Thymus (tissue), 11 donors: ENCODE data around the gene SMC1A. TPM values are rescaled to one million over a fixed set of nuclear protein-coding genes. Genes with fewer than 3 reads are reported as not detected.

Source experiments
- DNase-seq, 9 donors: peaks; one replicate each; pipeline ENCODE4 v3.0.0-alpha.2; 2013; ENCODE audit warnings: low spot score in 9 of 9, low read depth in 6 of 9, missing footprints in 1 of 9
- H3K27ac ChIP-seq, 2 donors: one replicate each; pipeline ENCODE4 v1.5.1; 2013; ENCODE audit warnings: control low read depth in 1 of 2, low read depth in 1 of 2, low read length in 1 of 2, mild to moderate bottlenecking in 1 of 2, moderate library complexity in 1 of 2
- H3K27me3 ChIP-seq, 2 donors: one replicate each; pipeline ENCODE4 v1.5.1; 2013; ENCODE audit warnings: low read length in 1 of 2; ENCODE audit not compliant: control insufficient read depth in 2 of 2, insufficient read depth in 1 of 2
- H3K36me3 ChIP-seq, 2 donors: one replicate each; pipeline ENCODE4 v1.5.1; 2013; ENCODE audit warnings: low read length in 1 of 2, mild to moderate bottlenecking in 1 of 2, moderate library complexity in 1 of 2; ENCODE audit not compliant: control insufficient read depth in 2 of 2, insufficient read depth in 2 of 2
- H3K4me1 ChIP-seq, 2 donors: one replicate each; pipeline ENCODE4 v1.5.1; 2013; ENCODE audit warnings: low read length in 2 of 2; ENCODE audit not compliant: control insufficient read depth in 2 of 2, insufficient read depth in 2 of 2
- H3K4me3 ChIP-seq, 2 donors: one replicate each; pipeline ENCODE4 v1.5.1; 2013; ENCODE audit warnings: low read length in 2 of 2, control low read depth in 1 of 2, mild to moderate bottlenecking in 1 of 2
- H3K9me3 ChIP-seq, 2 donors: one replicate each; pipeline ENCODE4 v1.5.1; 2013; ENCODE audit warnings: low read length in 1 of 2, mild to moderate bottlenecking in 1 of 2; ENCODE audit not compliant: control insufficient read depth in 2 of 2, insufficient read depth in 1 of 2
- WGBS: extraction: QIAGEN DNeasy Blood & Tissue Kit; methylation state at CpG from one replicate; pipeline ENCODE4 v1.1.7; 2013; 5-methylcytosine and 5-hydroxymethylcytosine counted together
- polyA plus RNA-seq: library from polyadenylated mRNA; stranded (reverse); fragments of 200-250 nt; gene quantifications from one replicate; pipeline ENCODE4 v1.2.3, GENCODE V29; 2013
- total RNA-seq: library from RNA; stranded (reverse); fragments of 120-200 nt; gene quantifications from one replicate; pipeline ENCODE4 v1.2.4, GENCODE V29; 2013
- donor health status: healthy.

The SMC1A gene
- total and polyA plus RNA-seq, 2 donors = 9.6 to 40.7 TPM

- H3K36me3 ChIP-seq = peaks cover 26 to 73% of the 10 kb centered on the region in 2 donors
- DNase-seq = no peak
- WGBS = 97% methylated on average over 1 of the region's 1 CpG
- no peak overlapping the region for H3K27ac ChIP-seq
- no peak overlapping the region for H3K4me3 ChIP-seq
- H3K9me3 ChIP-seq = no peaks in the 10 kb centered on the region
- no peaks in the 10 kb centered on the region for H3K4me1 ChIP-seq
- H3K27me3 ChIP-seq = no peaks in the 10 kb centered on the region
Observed at GRCh38 chrX:53398216-53398615, 24.2 kb downstream of the SMC1A start.

DNA sequence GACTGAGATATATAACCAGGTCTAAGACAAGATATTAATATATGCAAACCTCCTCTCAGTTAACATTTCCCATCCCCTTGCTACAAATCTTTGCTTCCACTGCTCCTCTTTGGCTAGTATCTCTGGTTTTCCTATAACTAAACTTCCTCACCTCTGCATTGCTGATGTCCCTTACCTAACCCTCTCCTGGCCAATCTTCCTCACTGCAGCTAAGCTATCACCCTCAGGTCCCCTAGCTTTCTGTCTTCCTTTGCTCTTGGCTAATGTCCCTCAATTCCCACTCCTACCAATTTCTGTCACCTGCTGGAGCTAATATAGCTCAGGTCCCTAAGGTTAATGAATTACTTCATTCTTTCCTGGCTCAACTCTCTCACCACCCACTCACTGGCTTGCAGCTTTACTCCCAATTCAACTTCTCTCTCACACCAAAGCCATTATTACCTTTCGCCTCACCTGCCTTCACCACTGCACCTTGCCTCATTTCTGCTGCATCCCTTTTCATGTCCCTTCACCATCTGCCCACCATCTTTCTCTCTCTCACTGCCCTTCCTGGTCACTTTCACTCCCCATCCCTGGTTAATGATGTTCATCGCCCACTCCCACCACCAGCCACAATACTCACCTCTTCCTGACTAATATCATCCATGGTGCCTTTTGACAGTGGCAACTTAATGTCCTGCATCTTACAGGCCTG is 26.7 kb downstream of the SMC1A start:
- H3K4me3 ChIP-seq = no peak overlapping the region
- H3K9me3 ChIP-seq = no peaks in the 10 kb centered on the region
- no peaks in the 10 kb centered on the region for H3K27me3 ChIP-seq
- no peaks in the 10 kb centered on the region for H3K4me1 ChIP-seq
- 96% methylated on average over 2 of the region's 2 CpGs for WGBS
- DNase-seq = no peak
- no peak overlapping the region for H3K27ac ChIP-seq
- peaks cover 23 to 67% of the 10 kb centered on the region in 2 donors for H3K36me3 ChIP-seq

DNA sequence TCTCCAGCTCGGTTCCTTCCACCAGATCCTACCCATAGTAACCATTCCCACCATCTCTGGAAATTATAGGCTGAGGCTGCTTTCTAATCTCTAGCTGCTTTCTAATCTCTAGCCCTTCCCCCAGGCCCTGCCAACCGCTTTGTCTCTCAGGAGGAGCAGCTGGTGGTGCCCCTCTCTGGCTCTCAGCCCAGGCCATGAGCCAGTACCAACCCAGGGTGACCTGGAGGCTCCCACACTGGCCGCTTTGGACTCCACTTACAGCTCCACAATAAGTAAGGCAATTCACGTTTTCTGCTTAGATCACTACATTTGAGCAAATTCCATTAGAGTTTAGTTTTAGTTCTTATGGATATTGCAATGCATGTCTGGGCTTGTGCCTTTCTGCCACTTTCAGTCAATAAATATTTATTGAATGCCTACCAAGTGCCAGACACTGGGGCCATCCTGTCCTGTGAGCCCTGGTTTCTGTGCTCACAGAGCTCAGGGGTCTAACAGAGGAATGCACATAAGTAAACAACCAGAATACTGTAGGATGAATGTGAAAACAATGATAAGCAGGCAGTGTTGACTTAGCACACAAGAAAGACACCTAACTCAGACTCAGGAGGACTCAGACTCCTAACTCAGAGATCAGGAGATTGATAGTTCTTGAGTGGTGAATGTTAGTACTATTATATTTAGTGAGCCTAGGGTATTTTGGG is 38.9 kb downstream of the SMC1A start:
- no peak overlapping the region for H3K4me3 ChIP-seq
- no peaks in the 10 kb centered on the region for H3K27me3 ChIP-seq
- H3K27ac ChIP-seq = no peak overlapping the region
- H3K9me3 ChIP-seq = no peaks in the 10 kb centered on the region
- H3K36me3 ChIP-seq = peaks cover 47 to 72% of the 10 kb centered on the region in 2 donors
- no peak for DNase-seq
- WGBS = 96% methylated on average over 4 of the region's 4 CpGs
- no peaks in the 10 kb centered on the region for H3K4me1 ChIP-seq

GRCh38 chrX:53379747-53380146 is 42.7 kb downstream of the SMC1A start:
- Histone ChIP-seq H3K27me3 (no peaks in the 10 kb centered on the region), H3K27ac (no peak overlapping the region), H3K4me3 (no peak overlapping the region), H3K4me1 (no peaks in the 10 kb centered on the region), H3K9me3 (no peaks in the 10 kb centered on the region), H3K36me3 (peaks cover 52 to 77% of the 10 kb centered on the region in 2 donors)
- no peak for DNase-seq
- WGBS = 93% methylated on average over 4 of the region's 4 CpGs

GRCh38 chrX:53379008-53379710 is 43.3 kb downstream of the SMC1A start:
- no peak for DNase-seq
- Histone ChIP-seq H3K4me1 (no peaks in the 10 kb centered on the region), H3K36me3 (peaks cover 52 to 72% of the 10 kb centered on the region in 2 donors), H3K27ac (no peak overlapping the region), H3K9me3 (no peaks in the 10 kb centered on the region), H3K4me3 (no peak overlapping the region), H3K27me3 (no peaks in the 10 kb centered on the region)
- WGBS = over 99% methylated on average over 3 of the region's 3 CpGs

DNA sequence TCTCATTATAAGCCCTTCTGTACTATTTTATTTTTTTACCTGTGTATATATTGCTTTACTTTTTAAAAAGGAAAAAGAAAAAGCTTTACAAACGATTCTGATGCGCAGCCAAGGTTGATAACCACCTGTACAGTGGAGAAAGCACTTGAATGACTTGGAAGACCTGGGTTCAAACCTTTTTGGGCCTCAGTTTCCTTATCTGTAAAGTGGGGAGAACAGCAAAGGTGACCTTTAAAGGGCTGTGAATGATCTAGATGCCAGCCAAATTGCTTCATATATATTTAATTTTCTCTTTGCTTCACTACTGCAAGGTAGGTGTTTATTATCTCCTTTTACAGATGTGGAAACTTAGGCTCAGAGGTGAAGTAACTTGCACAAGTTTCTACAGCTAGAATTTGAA is 45.0 kb downstream of the SMC1A start:
- H3K27ac ChIP-seq = no peak overlapping the region
- no peak for DNase-seq
- H3K4me3 ChIP-seq = no peak overlapping the region
- H3K36me3 ChIP-seq = peaks cover 42 to 55% of the 10 kb centered on the region in 2 donors
- no peaks in the 10 kb centered on the region for H3K9me3 ChIP-seq
- no peaks in the 10 kb centered on the region for H3K27me3 ChIP-seq
- 97% methylated on average over 2 of the region's 2 CpGs for WGBS
- no peaks in the 10 kb centered on the region for H3K4me1 ChIP-seq

- WGBS = 95% methylated on average over 6 of the region's 6 CpGs
- no peaks in the 10 kb centered on the region for H3K4me1 ChIP-seq
- peaks cover 36 to 49% of the 10 kb centered on the region in 2 donors for H3K36me3 ChIP-seq
Observed at GRCh38 chrX:53376888-53377287, 45.6 kb downstream of the SMC1A start.

GRCh38 chrX:53374923-53375322 is 47.5 kb downstream of the SMC1A start:
- Histone ChIP-seq H3K9me3 (no peaks in the 10 kb centered on the region), H3K4me1 (no peaks in the 10 kb centered on the region), H3K4me3 (no peak overlapping the region), H3K27me3 (no peaks in the 10 kb centered on the region), H3K36me3 (peaks cover 17 to 30% of the 10 kb centered on the region in 2 donors), H3K27ac (no peak overlapping the region)
- DNase-seq = no peak

More at GRCh38 chrX:53376888-53377287, 45.6 kb downstream of the SMC1A start:
- no peaks in the 10 kb centered on the region for H3K9me3 ChIP-seq
- H3K27ac ChIP-seq = no peak overlapping the region
- no peaks in the 10 kb centered on the region for H3K27me3 ChIP-seq
- H3K4me3 ChIP-seq = no peak overlapping the region
- DNase-seq = no peak

GRCh38 chrX:53374222-53374820 is 48.1 kb downstream of the SMC1A start:
- no peak for DNase-seq
- Histone ChIP-seq H3K9me3 (no peaks in the 10 kb centered on the region), H3K27ac (no peak overlapping the region), H3K4me1 (no peaks in the 10 kb centered on the region), H3K4me3 (no peak overlapping the region), H3K36me3 (peaks cover 11 to 24% of the 10 kb centered on the region in 2 donors), H3K27me3 (no peaks in the 10 kb centered on the region)
- 97% methylated on average over 7 of the region's 7 CpGs for WGBS
